Endometrial microvascular endothelial cells (primary cell): ENCODE measurements around the gene SLC17A4. TPM values are rescaled to one million over a fixed set of nuclear protein-coding genes. Genes with fewer than 3 reads are reported as not detected.

Source experiments
- in situ Hi-C: cut with HindIII; loops from 2 replicates; pipeline ENCODE4 v1.10.0; 2017; ENCODE audit warnings: low sequenced_read_pairs, low pct_unique_long_range_greater_than_20kb; ENCODE audit errors: inconsistent ontology term
- total RNA-seq: library from RNA; depleted of rRNA; stranded (reverse); fragments of >200 nt; gene quantifications from one replicate; pipeline ENCODE4 v1.2.3, GENCODE V29; 2015; ENCODE audit errors: inconsistent ontology term

Gene SLC17A4, protein sequence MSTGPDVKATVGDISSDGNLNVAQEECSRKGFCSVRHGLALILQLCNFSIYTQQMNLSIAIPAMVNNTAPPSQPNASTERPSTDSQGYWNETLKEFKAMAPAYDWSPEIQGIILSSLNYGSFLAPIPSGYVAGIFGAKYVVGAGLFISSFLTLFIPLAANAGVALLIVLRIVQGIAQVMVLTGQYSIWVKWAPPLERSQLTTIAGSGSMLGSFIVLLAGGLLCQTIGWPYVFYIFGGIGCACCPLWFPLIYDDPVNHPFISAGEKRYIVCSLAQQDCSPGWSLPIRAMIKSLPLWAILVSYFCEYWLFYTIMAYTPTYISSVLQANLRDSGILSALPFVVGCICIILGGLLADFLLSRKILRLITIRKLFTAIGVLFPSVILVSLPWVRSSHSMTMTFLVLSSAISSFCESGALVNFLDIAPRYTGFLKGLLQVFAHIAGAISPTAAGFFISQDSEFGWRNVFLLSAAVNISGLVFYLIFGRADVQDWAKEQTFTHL
- total RNA-seq, result not detected

DNA sequence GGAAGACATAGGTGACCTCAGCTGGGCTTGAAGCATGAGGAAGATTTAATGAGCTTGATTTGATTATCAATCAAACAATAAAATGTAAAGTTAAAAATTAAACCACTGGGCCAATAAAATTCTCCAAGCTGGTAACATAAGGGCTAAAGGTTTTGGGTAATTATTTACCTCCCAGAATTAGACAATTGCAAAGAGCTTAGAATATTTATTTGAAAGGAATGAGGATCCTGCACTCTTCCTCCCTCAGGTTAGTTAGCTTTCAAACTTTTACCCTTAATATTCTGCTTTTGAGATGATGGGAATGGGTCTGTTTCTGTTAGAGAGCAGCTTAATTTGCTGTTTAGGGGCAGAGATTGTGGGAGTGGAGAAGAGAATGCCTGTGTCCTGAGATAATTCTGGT, at the start of gene SLC17A4:
TSS of gene SLC17A4 (plus strand) at position 208 of the 400 bp plus-strand sequence. CDS start 7,221 bp downstream, outside the sequence.
- in situ Hi-C loops, result no loop called here

GRCh38 chr6:25706314-25707014, 48.1 kb upstream of the SLC17A4 start:
- in situ Hi-C loops, result no loop called here

GRCh38 chr6:25709761-25710160, 44.8 kb upstream of the SLC17A4 start:
- in situ Hi-C loops, result no loop called here

DNA sequence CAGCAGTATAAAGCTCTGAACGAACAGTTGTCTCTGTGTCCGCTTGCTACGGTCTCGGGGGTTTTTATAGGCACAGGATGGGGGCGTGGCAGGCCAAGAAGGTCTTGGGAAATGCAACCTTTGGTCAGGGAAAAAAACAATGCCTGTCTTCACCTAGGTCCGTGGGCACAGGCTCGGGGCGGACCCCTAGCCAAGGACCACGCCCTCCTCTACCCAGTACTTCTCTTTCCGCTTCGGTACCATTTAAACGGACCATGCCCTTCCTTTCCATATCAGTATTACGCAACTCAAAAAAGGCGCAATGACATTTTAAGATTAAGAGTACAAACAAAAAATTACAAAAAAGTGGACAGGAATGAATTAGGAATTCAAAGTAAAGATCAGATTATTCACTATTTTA, 44.3 kb upstream of the SLC17A4 start:
- in situ Hi-C loops, result no loop called here

GRCh38 chr6:25713824-25714223, 40.7 kb upstream of the SLC17A4 start:
- in situ Hi-C loops, result no loop called here

DNA sequence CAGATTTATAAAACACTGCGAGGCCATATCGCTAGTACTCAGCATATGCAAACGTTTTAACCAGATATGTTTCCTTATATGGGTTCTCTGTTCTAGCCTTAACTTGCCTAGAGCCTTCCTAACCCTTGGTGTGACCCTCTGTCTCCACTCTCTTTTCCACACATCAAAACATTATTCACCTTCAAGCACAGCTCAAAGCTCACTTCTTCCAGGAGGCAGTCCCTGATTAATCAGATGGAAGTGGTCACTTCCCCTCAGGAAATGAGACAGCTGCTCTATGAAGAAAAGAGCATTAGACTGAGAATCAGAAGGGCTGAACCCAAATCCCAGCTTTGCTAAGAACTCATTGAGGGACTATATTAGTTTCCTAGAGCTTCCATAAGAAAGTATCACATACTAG, 39.8 kb upstream of the SLC17A4 start:
- in situ Hi-C loops, result no loop called here

DNA sequence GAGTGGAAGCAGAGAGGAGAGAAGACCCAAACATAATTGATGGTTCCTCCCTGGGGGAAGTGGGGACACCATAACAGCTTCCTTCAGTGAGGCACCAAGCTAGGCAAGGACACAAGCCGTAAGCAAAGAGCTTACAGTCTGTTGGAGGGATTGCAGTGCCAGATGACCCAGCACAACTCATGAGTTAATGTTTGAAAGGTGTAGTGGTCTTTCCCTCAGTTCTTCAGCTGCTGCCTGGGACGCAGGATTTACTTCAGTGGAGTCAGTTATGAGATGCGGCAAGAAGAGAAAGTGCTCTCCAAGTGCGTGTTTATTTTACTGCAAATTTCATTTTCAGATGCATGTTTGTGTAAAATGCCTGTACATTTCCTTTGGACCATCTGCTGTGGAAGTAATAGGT, 38.7 kb upstream of the SLC17A4 start:
- in situ Hi-C loops, result no loop called here

GRCh38 chr6:25717866-25718740, 36.4 kb upstream of the SLC17A4 start:
- in situ Hi-C loops, result no loop called here

- in situ Hi-C loops, result no loop called here
Observed at GRCh38 chr6:25726122-25726911, 28.2 kb upstream of the SLC17A4 start.

DNA sequence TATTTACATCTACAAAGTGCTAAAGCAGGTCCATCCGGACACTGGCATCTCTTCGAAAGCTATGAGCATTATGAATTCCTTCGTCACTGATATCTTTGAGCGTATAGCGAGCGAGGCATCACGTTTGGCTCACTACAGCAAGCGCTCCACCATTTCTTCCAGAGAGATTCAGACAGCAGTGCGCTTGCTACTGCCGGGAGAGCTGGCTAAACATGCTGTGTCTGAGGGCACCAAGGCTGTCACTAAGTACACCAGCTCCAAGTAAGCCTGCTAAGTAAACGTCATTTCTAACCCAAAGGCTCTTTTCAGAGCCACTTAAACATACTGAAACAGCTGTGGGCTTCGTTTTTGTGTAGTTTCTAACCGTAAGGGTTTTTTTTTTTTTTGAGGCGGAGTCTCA, 27.5 kb upstream of the SLC17A4 start:
- in situ Hi-C loops, result no loop called here

DNA sequence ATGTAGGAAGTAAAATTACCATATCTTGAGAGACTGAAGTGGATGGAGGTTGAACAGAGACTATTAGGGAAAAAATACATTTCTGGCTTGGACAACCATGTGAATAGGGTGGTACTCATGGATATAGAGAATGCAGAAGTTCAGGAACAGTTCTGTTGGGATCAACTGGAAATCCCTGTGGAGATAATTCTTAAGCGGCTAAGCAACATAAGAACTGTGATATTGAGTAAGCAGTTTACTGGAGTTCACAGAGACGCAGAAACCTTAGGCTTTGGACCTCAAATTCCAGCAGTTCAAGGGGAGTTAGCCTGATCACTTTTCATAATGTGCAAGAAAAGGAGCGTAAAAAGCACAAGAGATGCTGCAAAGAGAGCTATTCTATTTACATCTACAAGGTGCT, 23.6 kb upstream of the SLC17A4 start:
- in situ Hi-C loops, result no loop called here

- in situ Hi-C loops, result no loop called here
Observed at GRCh38 chr6:25731721-25732120, 22.8 kb upstream of the SLC17A4 start.

- in situ Hi-C loops, result no loop called here
Observed at GRCh38 chr6:25732468-25733198, 21.9 kb upstream of the SLC17A4 start.

GRCh38 chr6:25735261-25735660, 19.3 kb upstream of the SLC17A4 start:
- in situ Hi-C loops, result no loop called here

DNA sequence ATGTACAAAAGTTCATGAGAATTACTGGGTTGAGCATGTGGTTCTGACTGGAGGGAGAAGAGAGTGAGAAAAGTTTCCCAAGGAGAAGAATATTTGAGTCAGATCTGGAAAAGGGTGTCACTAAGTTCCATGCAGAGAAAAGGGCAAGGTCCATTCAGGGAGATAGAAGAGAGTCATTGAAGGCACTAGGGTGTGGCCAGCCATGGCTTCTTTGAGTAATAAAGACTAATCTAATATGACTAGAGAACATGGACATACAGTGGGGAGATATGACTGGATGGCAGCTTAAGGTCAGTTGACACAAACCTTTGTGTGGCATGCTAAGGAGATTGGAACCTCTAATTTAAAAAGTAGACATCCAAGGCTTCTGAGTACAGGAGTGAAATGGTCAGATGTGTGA, 10.7 kb upstream of the SLC17A4 start:
- in situ Hi-C loops, result no loop called here

- in situ Hi-C loops, result no loop called here
Observed at GRCh38 chr6:25745836-25746235, 8.7 kb upstream of the SLC17A4 start.

GRCh38 chr6:25746968-25747367, 7.6 kb upstream of the SLC17A4 start:
- in situ Hi-C loops, result no loop called here

- in situ Hi-C loops, result no loop called here
Observed at GRCh38 chr6:25747477-25747876, 7.1 kb upstream of the SLC17A4 start.
